KG1 (cell line): ENCODE measurements around the gene PIGN.
A peak's percentile ranks its signal among the peaks of the same experiment; 100 is the strongest.
"Not testable (repeated sequence)": the region's sequence is repeated elsewhere in the genome, so short reads cannot be mapped to it uniquely, and the experiment has no call there.

Experiments used
- DNase-seq: peaks from one replicate; lab custom pipeline; 2025; lab: John Stamatoyannopoulos, UW

The PIGN gene

DNA sequence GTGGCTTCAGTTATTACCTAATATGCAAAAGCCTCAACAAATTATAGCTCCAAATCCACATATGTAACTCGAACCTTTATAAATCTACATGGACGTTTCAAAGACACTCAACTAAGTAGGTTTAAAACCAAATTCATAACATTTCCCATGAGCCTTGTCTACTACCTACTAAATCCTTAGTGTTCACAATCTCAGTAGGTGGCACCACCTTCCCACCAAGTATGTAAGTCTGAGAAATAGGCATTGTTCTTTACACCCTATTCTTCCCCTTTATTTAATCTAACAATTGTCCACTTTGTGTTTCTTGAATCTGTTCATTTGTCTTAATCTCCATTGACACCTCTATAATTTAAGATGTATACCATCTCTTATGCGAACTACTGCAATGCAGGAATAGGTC is 4.6 kb downstream of the PIGN start:
- no peak for DNase-seq

GRCh38 chr18:62179213-62179612 is 7.6 kb downstream of the PIGN start:
- no peak for DNase-seq

DNA sequence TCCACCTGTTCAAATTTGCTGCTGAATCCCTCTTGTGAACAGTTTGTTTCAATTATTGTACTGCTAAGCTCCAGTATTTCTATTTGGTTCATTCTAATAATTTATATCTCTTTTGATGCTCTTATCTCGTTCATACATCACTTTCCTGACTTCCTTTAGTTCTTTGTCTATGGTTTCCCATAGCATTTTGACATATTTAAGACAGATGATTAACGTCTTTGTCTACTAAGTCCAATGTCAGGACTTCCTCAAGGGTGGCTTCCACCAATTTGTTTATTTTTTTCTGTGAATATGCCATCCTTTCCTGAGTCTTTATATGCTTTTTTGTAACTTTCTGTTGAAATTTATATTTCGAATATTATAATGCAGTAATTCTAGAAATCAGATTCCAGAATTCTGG is 9.6 kb downstream of the PIGN start:
- DNase-seq: no peak

DNA sequence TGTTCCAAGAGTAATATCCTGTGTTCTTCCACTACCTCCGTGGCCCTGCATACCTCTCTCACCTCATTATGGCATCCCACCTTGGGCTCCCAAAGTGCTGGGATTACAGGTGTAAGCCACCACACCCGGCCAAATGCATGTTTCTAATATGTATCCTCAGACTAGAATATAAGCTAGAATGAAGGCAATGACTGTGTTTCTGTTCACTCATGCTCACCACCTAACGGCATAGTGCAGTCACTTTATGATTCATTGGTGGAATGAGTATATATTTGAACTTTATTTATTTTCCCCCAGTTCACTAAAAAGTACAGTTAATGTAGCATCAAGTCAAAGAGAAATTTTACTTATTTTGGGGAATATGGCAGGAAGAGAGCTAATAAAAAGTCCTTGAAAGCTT is 11.3 kb downstream of the PIGN start:
- DNase-seq: no peak

GRCh38 chr18:62172298-62172697 is 14.6 kb downstream of the PIGN start:
- no peak for DNase-seq

- no peak for DNase-seq
Measured at GRCh38 chr18:62170857-62171256, 16.0 kb downstream of the PIGN start.

DNA sequence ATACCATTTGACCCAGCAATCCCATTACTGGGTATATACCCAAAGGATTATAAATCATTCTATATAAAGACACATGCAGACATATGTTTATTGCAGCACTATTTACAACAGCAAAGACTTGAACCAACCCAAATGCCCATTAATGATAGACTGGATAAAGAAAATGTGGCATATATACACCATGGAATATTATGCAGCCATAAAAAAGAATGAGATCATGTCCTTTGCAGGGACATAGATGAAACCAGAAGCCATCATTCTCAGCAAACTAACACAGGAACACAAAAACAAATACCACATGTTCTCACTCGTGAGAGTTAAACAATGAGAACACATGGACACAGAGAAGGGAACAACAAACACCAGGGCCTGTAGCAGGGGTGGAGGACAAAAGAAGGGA is 20.3 kb downstream of the PIGN start:
- DNase-seq: not testable (repeated sequence)

DNA sequence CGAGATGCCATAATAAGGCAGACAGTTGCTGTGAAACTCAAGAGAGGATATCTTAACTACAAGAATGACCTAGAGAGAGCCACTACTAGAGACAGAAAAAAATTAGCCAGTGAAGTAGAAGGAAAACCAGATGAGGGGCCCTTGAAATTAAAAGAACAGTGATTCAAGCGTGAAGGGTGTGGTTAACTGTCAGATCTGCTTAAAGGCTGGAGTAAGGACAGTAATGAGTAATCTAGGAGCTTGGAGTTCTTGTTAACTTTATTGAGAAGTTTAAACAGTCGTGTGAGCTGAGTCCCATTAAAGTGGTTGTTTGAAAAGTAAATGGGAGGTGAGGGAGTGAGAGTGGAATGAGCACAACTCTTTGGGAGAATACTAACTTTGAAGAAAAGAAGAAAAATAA is 21.3 kb downstream of the PIGN start:
- DNase-seq: no peak

DNA sequence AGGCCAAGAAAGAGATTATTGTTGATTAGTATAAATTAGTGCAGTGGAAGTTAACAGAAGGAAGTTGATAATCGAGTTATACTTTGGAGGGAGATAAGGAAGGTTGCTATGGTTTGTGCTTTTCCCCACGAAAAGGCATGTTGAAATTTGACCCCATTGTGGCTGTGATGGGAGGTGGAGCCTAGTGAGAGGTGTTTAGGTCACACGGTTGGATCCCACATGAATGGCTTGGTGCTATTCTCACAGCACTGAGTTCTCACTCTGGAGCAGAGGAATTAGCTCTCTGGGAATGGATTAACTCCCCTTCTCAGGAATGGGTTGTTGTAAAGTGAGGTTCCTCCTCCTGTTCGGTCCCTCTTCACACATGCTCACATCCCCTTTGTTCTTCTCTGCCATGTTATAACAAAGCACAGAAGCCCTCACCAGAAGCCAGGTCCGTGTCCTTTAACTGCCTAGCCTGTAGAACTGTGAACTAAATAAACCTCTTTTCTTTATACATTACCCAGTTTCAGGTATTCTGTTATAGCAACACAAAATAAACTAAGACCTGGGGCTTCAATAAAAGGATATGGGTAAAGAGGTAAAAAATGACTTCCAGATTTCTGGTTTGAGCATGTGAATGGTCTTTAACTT is 21.9 kb downstream of the PIGN start:
- no peak for DNase-seq

DNA sequence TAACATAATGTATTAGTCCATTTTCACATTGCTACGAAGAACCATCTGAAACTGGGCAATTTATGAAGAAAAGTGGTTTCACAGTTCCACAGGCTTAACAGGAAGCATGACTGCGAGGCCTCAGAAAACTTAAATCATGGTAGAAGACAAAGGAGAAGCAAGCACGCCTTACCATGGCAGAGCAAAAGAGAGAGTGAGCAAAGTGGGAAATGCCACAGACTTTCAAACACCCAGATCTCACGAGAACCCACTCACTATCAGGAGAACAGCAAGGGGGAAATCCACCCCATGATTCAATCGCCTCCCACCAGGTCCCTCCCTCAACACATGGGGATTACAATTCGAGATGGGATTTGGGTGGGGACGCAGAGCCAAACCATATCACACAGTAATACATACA is 22.5 kb downstream of the PIGN start:
- DNase-seq: no peak

DNA sequence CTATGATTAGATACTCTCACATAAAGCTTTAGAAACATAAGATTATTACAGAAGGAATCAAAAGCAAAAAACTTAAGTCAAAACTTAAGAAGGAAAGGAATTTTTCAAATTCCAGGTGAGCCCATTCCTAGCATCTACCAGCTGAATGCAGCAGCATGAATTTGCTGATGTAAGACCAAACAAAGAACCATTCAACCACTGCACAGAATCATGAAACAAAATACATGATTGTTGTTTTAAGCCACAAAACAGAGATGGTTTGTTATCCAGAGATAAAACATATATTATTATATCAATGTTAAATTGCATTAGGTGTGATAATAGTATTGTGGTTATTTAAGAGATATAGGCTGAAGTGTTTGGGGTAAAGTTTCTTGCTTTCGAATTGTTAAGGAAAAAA is 29.0 kb downstream of the PIGN start:
- no peak for DNase-seq

DNA sequence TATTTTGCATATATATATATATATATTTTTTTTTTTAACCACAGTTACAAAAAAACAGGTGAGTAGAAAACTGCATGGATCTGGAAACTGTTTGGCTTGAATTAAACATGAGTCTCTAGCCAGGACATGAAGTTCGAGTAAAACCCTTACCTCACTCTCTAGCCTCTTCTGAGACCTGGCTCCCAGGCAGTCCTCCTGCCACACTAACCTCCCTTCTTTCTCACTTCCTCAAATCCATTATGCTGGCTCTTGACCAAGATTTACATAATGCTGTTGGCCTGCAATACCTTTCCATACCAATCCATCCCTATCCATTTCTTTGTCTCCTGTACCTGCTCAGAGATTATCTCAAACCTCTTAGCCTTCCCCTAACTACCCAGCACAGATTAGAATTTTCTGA is 34.0 kb downstream of the PIGN start:
- no peak for DNase-seq

DNA sequence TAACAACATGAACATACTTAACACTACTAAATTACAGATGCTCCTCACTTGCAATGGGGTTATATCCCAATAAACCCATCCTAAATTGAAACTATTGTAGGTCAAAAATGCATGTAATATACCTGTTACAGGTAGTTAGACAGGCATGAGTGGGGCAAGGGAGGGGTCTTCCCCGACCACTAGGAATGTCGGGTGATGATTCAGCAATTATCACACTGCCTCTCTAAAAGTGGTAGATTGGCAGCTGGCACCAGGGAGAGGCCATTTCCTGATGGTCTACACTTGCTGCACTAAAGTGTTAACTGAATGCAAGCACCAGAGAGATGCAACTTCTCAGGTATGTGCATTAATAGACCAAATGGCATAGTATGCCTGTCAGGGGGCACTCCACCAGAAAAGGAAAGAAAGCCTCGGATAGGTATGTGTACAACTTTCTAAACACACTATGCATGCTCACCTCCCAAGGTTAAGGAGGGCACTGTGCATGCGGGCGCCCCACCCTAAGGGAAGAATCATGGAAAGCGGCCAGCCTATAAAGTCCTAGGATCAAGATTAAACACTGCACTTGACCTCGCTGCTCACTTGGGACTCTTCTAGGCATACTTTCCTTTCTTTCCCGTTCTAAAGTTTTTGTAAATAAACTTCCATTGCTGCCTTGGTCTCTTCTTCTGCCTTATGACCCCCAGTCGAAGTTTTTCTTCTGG is 35.6 kb downstream of the PIGN start:
- no peak for DNase-seq

- no peak for DNase-seq
Measured at GRCh38 chr18:62144338-62144737, 42.5 kb downstream of the PIGN start.

GRCh38 chr18:62140259-62140658 is 46.6 kb downstream of the PIGN start:
- no peak for DNase-seq

- no peak for DNase-seq
Measured at GRCh38 chr18:62138461-62139235, 48.2 kb downstream of the PIGN start.

GRCh38 chr18:62131301-62131909 is 55.5 kb downstream of the PIGN start:
- peak; percentile 32 for DNase-seq

- no peak for DNase-seq
Measured at GRCh38 chr18:62128157-62128556, 58.7 kb downstream of the PIGN start.

DNA sequence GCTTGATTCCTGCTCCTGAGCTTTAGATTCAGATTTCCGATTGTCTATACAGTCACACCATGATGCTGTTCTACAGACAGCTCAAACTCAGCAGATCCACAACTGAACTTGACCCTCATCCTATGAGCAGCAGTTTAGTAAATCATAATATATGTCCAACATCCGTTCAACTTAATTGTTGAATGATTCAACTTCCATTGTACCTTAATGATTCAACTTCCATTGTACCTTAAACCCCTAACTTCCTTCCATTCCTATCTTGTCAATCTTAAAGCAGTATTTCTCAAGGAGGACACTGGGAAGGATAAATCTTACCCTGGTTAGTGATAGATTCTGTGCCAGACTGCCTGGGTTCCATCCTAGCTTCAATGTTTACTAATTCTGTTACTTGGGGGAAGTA is 60.1 kb downstream of the PIGN start:
- no peak for DNase-seq

GRCh38 chr18:62125702-62126101 is 61.2 kb downstream of the PIGN start:
- no peak for DNase-seq

GRCh38 chr18:62122330-62122729 is 64.5 kb downstream of the PIGN start:
- no peak for DNase-seq

DNA sequence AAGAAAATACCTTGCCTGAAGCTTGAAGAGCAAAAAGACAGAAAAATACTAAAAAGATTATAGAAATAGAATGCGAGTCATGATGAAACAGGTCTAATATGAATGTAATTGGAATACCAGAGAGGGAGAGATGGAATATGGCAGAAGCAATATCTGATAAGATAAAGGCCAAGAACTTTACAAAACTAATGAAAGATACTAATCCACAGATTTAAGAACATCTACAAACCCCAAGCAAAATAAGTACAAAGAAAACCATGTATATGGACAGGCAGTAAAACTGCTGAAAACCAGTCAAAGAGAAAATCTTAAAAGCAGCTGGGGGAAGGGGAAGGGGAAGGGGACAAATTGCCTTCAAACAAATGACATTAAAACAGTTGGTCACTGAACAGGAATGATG is 67.0 kb downstream of the PIGN start:
- no peak for DNase-seq

DNA sequence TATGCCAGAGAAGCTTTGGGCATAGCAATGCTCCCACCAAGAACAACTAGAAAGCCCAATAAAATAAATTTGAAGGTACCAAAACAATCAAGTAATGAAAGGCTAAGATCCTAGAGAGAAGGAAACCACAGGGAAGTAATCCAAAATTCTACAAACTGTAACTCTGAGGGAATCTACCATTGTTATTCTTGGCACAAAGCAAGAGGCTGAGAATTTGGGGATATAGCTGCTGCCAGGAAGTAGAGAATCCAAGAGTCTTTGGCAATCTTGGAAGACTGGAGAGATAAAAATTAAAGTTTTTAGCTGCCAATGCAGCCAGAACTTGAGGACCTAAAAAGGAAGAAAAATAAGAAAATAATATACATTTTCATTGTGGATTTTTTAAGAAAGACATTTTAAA is 68.5 kb downstream of the PIGN start:
- DNase-seq: no peak
